Panc1 (cell line): ENCODE results near the gene MCM7. TPM values are rescaled to one million over a fixed set of nuclear protein-coding genes. Genes with fewer than 3 reads are reported as not detected.

Source experiments
- ATAC-seq: fragments of 200-7000 bp; cut with Tn5 transposase; 2 replicates; pipeline ENCODE4 v1.9.1; 2020; ENCODE audit warnings: mild to moderate bottlenecking, moderate library complexity
- BruUV-seq: library from RNA; stranded (reverse); fragments of 400-500 nt; replicated peaks from 2 replicates; lab custom pipeline; 2021; lab: Mats Ljungman, UMichigan
- CTCF ChIA-PET: fragments of 300-600 bp; sonication (Branson Sonifier 250); formaldehyde crosslinking; loops from one replicate; lab custom pipeline; 2022; ENCODE audit warnings: antibody characterized with exemption; lab: Charles Lee
- POLR2A ChIA-PET: fragments of 300-600 bp; sonication (Branson Sonifier 250); formaldehyde crosslinking; loops from one replicate; lab custom pipeline; 2022; ENCODE audit warnings: antibody characterized with exemption; lab: Charles Lee
- DNase-seq: peaks from one replicate; pipeline ENCODE4 v3.0.0-alpha.2; 2010; ENCODE audit warnings: low read depth, low spot score
- H3K27ac ChIP-seq: 2 replicates; pipeline ENCODE4 v1.5.1; 2011; ENCODE audit warnings: mild to moderate bottlenecking, low read length, inconsistent platforms
- H3K27me3 ChIP-seq: fragments of 200-500 bp; sonication (Bioruptor generic); 2 replicates; pipeline ENCODE4 v1.6.0; 2014; ENCODE audit warnings: low read length, inconsistent platforms; ENCODE audit not compliant: control insufficient read depth, insufficient read depth
- H3K36me3 ChIP-seq: fragments of 200-500 bp; sonication (Bioruptor generic); 2 replicates; pipeline ENCODE4 v1.5.1; 2014; ENCODE audit warnings: inconsistent platforms, mild to moderate bottlenecking, low read length, moderate library complexity; ENCODE audit not compliant: control insufficient read depth, insufficient read depth
- H3K4me1 ChIP-seq: 2 replicates; pipeline ENCODE4 v1.5.1; 2011; ENCODE audit warnings: inconsistent platforms, mild to moderate bottlenecking, low read length, moderate library complexity; ENCODE audit not compliant: control insufficient read depth, insufficient read depth
- H3K4me3 ChIP-seq, 2 experiments: 2 replicates each; pipeline ENCODE4 v1.5.1; 2011 to 2012; ENCODE audit warnings: low read depth in 2 of 2, low read length in 2 of 2, mild to moderate bottlenecking in 2 of 2, inconsistent platforms in 1 of 2, moderate library complexity in 1 of 2
- H3K9me3 ChIP-seq: fragments of 200-500 bp; sonication (Bioruptor generic); 2 replicates; pipeline ENCODE4 v1.5.1; 2014; ENCODE audit warnings: low read depth, mild to moderate bottlenecking, inconsistent platforms, low read length, moderate library complexity; ENCODE audit not compliant: control insufficient read depth, insufficient read depth
- CTCF ChIP-seq: fragments of 450-650 bp; IDR thresholded peaks from 2 replicates; pipeline ENCODE4 v1.5.1; 2017; ENCODE audit warnings: mild to moderate bottlenecking
- POLR2AphosphoS5 ChIP-seq: IDR thresholded peaks from 2 replicates; pipeline ENCODE4 v1.6.1; 2012; ENCODE audit warnings: mild to moderate bottlenecking, low read depth, low read length, moderate library complexity
- REST ChIP-seq, 2 experiments: IDR thresholded peaks; 2 replicates each; pipeline ENCODE4 v1.6.1; 2011 to 2012; ENCODE audit warnings: low read depth in 2 of 2, control low read depth in 1 of 2, low read length in 1 of 2, mild to moderate bottlenecking in 1 of 2, moderate library complexity in 1 of 2; ENCODE audit not compliant: insufficient read depth in 1 of 2
- SIN3A ChIP-seq: IDR thresholded peaks from 2 replicates; pipeline ENCODE4 v1.6.1; 2012; ENCODE audit warnings: low read depth, mild to moderate bottlenecking, low read length, moderate library complexity, borderline replicate concordance; ENCODE audit not compliant: insufficient read depth
- TCF7L2 ChIP-seq: IDR thresholded peaks from 2 replicates; pipeline ENCODE4 v1.6.1; 2011; ENCODE audit warnings: mild to moderate bottlenecking, low read depth, low read length, inconsistent platforms
- in situ Hi-C: cut with HindIII; loops from 2 replicates; pipeline ENCODE4 v1.10.0; 2016; ENCODE audit warnings: low sequenced_read_pairs, low pct_unique_long_range_greater_than_20kb
- intact Hi-C: fragments of 100-400 bp; cut with micrococcal nuclease; formaldehyde crosslinking; loops from one replicate; pipeline ENCODE4 v1.10.0; 2022; ENCODE audit not compliant: unreplicated experiment
- total RNA-seq: library from RNA; stranded (reverse); gene quantifications from one replicate; pipeline ENCODE4 v1.2.1, GENCODE V29; 2021; ENCODE audit not compliant: unreplicated experiment

The MCM7 gene
- total RNA-seq, 1 experiment from 2014 or later: 258 TPM

DNA sequence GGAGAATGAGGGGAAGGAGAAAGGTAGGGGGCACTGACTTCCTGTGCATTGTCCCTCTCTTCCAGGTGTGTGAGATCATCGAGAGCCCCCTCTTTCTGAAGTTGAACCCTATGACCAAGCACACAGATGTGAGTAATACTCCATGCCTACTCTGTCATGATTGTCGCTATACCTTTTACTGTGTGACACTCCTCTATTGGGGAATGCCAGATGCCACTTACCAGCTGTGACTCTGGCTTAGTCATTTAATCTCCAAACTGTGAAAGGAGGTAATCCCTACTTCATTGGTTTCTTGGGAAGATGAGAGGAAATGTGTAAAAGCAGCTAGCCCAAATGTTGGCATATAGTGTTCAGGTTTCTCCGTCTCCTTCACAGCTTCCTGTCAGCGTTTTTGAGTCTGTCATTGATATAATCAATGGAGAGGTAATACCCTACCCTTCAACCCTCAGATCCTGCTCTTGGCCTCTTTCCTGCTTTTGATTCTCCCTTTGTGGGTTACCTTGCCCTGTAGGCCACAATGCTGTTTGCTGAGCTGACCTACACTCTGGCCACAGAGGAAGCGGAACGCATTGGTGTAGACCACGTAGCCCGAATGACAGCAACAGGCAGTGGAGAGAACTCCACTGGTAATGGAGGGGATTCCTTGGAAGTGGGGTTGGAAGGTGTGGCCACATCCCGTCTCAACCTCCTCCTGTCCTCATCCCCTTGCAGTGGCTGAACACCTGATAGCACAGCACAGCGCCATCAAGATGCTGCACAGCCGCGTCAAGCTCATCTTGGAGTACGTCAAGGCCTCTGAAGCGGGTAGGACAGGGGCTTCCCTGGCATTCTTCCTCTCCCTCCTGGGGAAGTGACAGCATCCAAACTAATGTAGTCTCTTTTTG is 10.4 kb downstream of the MCM7 start:
- Histone ChIP-seq H3K36me3 (peaks cover 20% of the 10 kb centered on the region), H3K27ac (no peak overlapping the region; the same call in 1 of the 2 replicates), H3K4me3 (no peak overlapping the region), H3K9me3 (no peaks in the 10 kb centered on the region), H3K27me3 (no peaks in the 10 kb centered on the region), H3K4me1 (peaks cover 27% of the 10 kb centered on the region)
- POLR2A ChIA-PET: no interaction called here
- ATAC-seq: no peak
- no peak for DNase-seq
- TSS peak; percentile 96 for BruUV-seq
- TF ChIP-seq TCF7L2 (no peak), POLR2AphosphoS5 (no peak), REST (IDR thresholded peaks at IDR 0.05; ENCODE audit: insufficient read depth in 1 of 2, low read depth in 2 of 2, low read length in 1 of 2) (no peak), CTCF (no peak), SIN3A (no peak)
- intact Hi-C loops: no loop called here
- in situ Hi-C loops: no loop called here
- CTCF ChIA-PET: no interaction called here

- TF ChIP-seq CTCF (no peak), SIN3A (no peak), REST (IDR thresholded peaks at IDR 0.05; ENCODE audit: insufficient read depth in 1 of 2, low read depth in 2 of 2, low read length in 1 of 2) (no peak)
- POLR2A ChIA-PET: interaction anchor here (0.6 kb wide), 1 partner anchor 12 kb away, joined by 3 read pairs; the partner anchor contains the start of genes AP4M1 and MCM7
- peak overlapping the region; percentile 96 for H3K27ac ChIP-seq
- in situ Hi-C loops: no loop called here
- H3K27me3 ChIP-seq: no peaks in the 10 kb centered on the region
- intact Hi-C loops: loop anchor here (10.0 kb wide), 1 partner anchor 95 kb away; no protein-coding TSS in a partner anchor
- BruUV-seq: no TSS peak
- peaks cover 30% of the 10 kb centered on the region for H3K4me1 ChIP-seq
- DNase-seq (no peak), ATAC-seq (no peak)
- CTCF ChIA-PET: no interaction called here
- H3K36me3 ChIP-seq: peaks cover 9% of the 10 kb centered on the region
- H3K4me3 ChIP-seq: peak overlapping the region; percentile 81 to 84
- H3K9me3 ChIP-seq: no peaks in the 10 kb centered on the region
Measured at GRCh38 chr7:100089458-100090196, 11.6 kb downstream of the MCM7 start.
